Thoracic aorta (tissue), 2 donors: Measurements from ENCODE around the gene SEPTIN7. TPM values are rescaled to one million over a fixed set of nuclear protein-coding genes. Genes with fewer than 3 reads are reported as not detected.

Experiments
- ATAC-seq: fragments of 150-250 bp; one replicate; pipeline ENCODE4 v1.8.0; 2017; ENCODE audit warnings: low read depth; ENCODE audit not compliant: insufficient number of reproducible peaks, low FRiP score
- DNase-seq: peaks from one replicate; pipeline ENCODE4 v3.0.0-alpha.2; 2020; ENCODE audit warnings: low spot score
- H3K27ac ChIP-seq, 2 donors: fragments of 200-600 bp; sonication (generic); 1 replicate in 1 of 2; 2 replicates in 1 of 2; pipeline ENCODE4 v1.5.1; 2016; ENCODE audit warnings: mild to moderate bottlenecking in 2 of 2, moderate library complexity in 2 of 2
- H3K27me3 ChIP-seq: fragments of 200-600 bp; sonication (generic); replicated peaks from 2 replicates; pipeline ENCODE4 v1.6.0; 2016; ENCODE audit warnings: mild to moderate bottlenecking; ENCODE audit not compliant: insufficient read depth
- H3K36me3 ChIP-seq: fragments of 200-600 bp; sonication (generic); one replicate; pipeline ENCODE4 v1.5.1; 2016
- H3K4me1 ChIP-seq, 2 donors: fragments of 200-600 bp; sonication (generic); 1 replicate in 1 of 2; 2 replicates in 1 of 2; pipeline versions ENCODE4 v1.5.1 to v1.6.0; 2016; ENCODE audit warnings: low read depth in 2 of 2, mild to moderate bottlenecking in 1 of 2; ENCODE audit not compliant: control insufficient read depth in 1 of 2
- H3K4me3 ChIP-seq: fragments of 200-600 bp; sonication (generic); 2 replicates; pipeline ENCODE4 v1.5.1; 2016; ENCODE audit warnings: mild to moderate bottlenecking
- H3K9me3 ChIP-seq: fragments of 200-600 bp; sonication (generic); 2 replicates; pipeline ENCODE4 v1.5.1; 2016
- total RNA-seq, 2 donors: library from RNA; depleted of rRNA; stranded (reverse); fragments of >200 nt; gene quantifications; one replicate each; pipeline versions ENCODE4 v1.1.0 to v1.2.3, GENCODE V29; 2016
- TF ChIP-seq, protein P1 (sequence below): fragments of 200-600 bp; sonication (generic); IDR thresholded peaks from one replicate; pipeline ENCODE4 v1.5.1; 2019; ENCODE audit warnings: antibody characterized with exemption

The SEPTIN7 gene
- total RNA-seq, 2 donors from 2014 or later = 165 to 224 TPM

DNA sequence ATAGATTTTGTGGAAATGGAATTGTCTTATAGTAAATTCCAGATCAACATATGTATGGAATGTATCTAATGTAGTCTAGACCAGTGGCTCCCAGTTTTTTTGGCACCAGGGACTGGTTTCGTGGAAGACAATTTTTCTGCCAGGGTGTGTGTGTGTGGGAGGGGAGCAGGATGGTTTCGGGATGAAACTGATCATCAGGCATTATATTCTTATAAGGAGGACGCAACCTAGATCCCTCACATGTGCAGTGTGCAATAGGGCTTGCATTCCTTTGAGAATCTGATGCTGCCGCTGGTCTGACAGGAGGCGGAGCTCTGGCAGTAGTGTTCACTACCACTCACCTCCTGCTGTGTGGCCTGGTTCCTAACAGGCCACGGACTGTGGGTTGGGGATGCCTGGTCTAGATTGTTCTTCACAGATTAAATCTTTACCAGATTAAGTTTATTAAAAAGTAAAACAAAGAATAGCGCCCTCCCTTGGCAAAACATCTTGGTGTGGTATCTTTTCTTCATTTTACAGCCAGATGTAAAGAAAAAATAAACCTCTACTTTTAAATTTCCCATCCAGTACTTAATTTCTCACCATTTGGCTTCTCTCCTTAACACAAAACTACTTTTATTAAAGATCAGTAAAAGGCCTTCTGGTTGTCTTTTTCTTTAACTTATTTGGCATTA is 48.4 kb downstream of the SEPTIN7 start:
- H3K27me3 ChIP-seq = no peaks in the 10 kb centered on the region
- peaks cover 6 to 18% of the 10 kb centered on the region in 2 donors for H3K4me1 ChIP-seq
- ATAC-seq (no peak), DNase-seq (no peak)
- no peaks in the 10 kb centered on the region for H3K9me3 ChIP-seq
- TF ChIP-seq, protein P1, sequence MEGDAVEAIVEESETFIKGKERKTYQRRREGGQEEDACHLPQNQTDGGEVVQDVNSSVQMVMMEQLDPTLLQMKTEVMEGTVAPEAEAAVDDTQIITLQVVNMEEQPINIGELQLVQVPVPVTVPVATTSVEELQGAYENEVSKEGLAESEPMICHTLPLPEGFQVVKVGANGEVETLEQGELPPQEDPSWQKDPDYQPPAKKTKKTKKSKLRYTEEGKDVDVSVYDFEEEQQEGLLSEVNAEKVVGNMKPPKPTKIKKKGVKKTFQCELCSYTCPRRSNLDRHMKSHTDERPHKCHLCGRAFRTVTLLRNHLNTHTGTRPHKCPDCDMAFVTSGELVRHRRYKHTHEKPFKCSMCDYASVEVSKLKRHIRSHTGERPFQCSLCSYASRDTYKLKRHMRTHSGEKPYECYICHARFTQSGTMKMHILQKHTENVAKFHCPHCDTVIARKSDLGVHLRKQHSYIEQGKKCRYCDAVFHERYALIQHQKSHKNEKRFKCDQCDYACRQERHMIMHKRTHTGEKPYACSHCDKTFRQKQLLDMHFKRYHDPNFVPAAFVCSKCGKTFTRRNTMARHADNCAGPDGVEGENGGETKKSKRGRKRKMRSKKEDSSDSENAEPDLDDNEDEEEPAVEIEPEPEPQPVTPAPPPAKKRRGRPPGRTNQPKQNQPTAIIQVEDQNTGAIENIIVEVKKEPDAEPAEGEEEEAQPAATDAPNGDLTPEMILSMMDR = no peak
- H3K4me3 ChIP-seq = no peak overlapping the region
- H3K27ac ChIP-seq = no peak overlapping the region
- H3K36me3 ChIP-seq = no peaks in the 10 kb centered on the region

DNA sequence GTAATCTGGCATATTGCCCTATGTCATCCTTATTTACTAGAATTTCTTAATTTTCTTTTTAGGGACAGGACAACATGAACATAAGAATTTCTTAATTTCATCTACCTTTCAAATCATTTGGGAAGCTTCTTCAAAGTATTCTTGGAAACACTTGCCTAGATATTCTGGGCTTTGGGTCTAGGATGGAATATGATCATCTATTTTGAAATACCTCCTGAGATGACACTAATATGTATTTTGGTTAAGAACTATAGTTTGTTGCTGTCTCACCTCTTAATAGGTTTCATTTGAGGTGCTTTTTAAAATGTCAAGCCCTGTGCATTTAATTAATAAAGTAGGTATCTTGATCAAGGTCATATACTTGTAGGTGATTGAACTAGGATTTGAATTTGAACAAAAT is 49.1 kb downstream of the SEPTIN7 start:
- DNase-seq (no peak), ATAC-seq (no peak)
- no peak overlapping the region for H3K27ac ChIP-seq
- no peaks in the 10 kb centered on the region for H3K9me3 ChIP-seq
- no peaks in the 10 kb centered on the region for H3K27me3 ChIP-seq
- H3K36me3 ChIP-seq = no peaks in the 10 kb centered on the region
- H3K4me3 ChIP-seq = no peak overlapping the region
- H3K4me1 ChIP-seq = peaks cover 7 to 18% of the 10 kb centered on the region in 2 donors
- TF ChIP-seq, protein P1 = no peak

Other genes with a start within 250 kb of the SEPTIN7 start
- gene HERPUD2, start 105.9 kb upstream of the SEPTIN7 start, total RNA-seq = 10 to 100 TPM; 24.3 to 59.2 TPM